ENCODE measurements around the gene TEX2.

Gene TEX2

DNA sequence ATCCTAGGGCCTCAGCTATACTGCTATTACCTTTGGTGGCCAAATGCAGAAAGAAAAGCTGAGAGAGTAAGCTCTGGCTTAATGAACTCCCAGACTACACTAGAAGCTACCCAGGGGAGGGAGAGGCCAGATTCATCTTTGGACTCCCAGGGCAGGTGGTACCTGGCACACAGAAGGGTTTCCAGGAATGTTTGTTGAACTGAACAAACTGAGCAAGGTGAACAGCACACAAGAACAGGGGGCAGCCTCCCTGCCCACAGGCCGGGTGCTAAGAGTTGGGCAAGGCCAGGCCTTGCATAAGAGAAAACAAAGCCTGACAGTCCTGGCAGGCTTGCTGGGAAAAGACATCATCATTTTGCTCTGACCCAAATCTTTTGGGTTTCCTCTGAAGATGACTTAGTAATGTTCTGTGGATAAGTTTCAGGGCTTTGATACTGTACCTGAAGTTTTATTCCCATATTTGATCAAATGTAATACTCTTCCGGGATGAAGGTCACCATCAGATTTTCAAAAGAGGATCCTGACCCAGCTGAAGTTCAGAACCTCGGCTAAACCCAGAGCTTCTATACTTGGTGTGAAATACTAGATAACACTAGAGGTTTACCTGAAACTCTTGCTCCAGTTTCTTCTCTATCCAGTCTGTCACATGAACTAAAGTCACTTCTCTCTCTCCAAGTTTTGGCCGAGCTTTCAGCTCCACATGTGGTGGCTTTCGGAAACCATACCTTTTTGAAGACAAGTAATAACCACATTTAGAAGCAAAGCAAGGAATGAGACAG, 112.6 kb downstream of the TEX2 start:
- Mint-ChIP-seq H3K4me1 (ENCODE audit: low read depth) (peaks cover 27% of the 10 kb centered on the region), H3K4me3 (no peak overlapping the region), H3K9me3 (ENCODE audit: low read depth) (no peaks in the 10 kb centered on the region), H3K36me3 (peaks cover 17% of the 10 kb centered on the region), H3K27me3 (no peaks in the 10 kb centered on the region), H3K27ac (no peak overlapping the region)

DNA sequence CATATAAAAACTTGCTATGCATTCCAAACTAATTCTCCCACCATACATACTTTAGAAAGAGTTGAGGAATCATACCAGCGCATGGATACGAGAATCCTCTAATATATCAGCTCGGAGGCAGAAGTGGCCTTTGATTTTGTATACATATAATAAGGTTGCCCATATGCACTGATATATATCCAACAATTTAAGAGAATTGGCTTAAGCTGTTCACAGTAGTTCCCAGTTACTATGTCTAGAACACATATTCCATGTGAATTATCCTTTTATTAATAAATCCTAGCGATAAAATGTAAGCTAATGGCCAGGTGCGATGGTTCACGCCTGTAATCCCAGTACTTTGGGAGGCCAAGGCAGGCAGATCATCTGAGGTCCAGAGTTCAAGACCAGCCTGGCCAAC, 113.9 kb downstream of the TEX2 start:
- Mint-ChIP-seq H3K27ac (no peak overlapping the region), H3K4me1 (ENCODE audit: low read depth) (peaks cover 31% of the 10 kb centered on the region), H3K9me3 (ENCODE audit: low read depth) (no peaks in the 10 kb centered on the region), H3K36me3 (peaks cover 17% of the 10 kb centered on the region), H3K27me3 (no peaks in the 10 kb centered on the region), H3K4me3 (no peak overlapping the region)

DNA sequence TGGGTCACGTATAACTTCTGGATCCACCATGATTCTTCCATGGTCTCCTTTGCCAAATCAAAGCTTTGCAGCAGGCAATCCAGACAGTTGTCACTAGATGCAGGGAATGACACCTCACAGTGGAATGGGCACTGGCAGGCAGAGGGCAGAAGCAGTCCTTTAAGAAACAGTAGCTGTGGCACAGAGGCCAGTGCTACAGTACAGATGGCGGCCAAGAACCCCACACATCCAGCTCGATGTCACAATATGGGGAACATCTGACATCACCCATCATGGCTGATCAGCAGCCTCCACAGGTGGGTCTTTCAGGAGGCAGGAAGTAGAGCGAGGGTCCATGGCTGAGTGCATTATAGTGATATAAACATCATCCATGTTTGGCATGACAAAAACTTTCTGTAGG, 114.4 kb downstream of the TEX2 start:
- Mint-ChIP-seq H3K4me1 (ENCODE audit: low read depth) (peaks cover 31% of the 10 kb centered on the region), H3K9me3 (ENCODE audit: low read depth) (no peaks in the 10 kb centered on the region), H3K4me3 (no peak overlapping the region), H3K27me3 (no peaks in the 10 kb centered on the region), H3K27ac (no peak overlapping the region), H3K36me3 (peaks cover 17% of the 10 kb centered on the region)

DNA sequence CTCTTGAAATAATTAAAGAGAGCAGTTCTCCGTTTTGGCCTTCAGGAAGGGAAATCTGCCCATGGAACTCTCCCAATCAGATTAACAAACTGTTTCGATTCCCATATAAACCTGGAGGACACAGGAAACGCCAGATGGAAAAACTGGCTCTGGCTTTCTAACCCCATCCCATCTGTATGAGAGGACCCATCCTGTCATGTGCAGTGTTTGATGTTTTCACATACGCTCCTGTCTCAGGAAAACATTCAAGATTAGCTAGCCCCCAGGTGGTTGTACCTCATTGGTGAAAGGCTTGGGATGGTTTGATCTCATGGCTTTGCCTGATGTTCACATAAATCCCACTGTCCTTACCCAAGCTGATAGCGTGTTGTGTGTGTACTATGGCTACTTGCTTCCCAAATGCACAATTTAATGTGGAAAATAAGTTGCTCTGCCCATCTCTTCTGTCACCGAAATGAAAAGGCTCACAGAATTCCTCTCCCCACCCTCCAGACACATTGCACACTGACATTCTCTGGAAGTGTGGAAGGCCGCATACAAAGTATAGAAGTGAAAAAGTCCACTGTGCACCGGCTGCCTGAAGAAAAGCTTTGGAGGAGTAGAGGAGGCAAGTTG, 114.9 kb downstream of the TEX2 start:
- Mint-ChIP-seq H3K27ac (no peak overlapping the region), H3K4me3 (no peak overlapping the region), H3K36me3 (peaks cover 17% of the 10 kb centered on the region), H3K9me3 (ENCODE audit: low read depth) (no peaks in the 10 kb centered on the region), H3K27me3 (no peaks in the 10 kb centered on the region), H3K4me1 (ENCODE audit: low read depth) (peaks cover 31% of the 10 kb centered on the region)

DNA sequence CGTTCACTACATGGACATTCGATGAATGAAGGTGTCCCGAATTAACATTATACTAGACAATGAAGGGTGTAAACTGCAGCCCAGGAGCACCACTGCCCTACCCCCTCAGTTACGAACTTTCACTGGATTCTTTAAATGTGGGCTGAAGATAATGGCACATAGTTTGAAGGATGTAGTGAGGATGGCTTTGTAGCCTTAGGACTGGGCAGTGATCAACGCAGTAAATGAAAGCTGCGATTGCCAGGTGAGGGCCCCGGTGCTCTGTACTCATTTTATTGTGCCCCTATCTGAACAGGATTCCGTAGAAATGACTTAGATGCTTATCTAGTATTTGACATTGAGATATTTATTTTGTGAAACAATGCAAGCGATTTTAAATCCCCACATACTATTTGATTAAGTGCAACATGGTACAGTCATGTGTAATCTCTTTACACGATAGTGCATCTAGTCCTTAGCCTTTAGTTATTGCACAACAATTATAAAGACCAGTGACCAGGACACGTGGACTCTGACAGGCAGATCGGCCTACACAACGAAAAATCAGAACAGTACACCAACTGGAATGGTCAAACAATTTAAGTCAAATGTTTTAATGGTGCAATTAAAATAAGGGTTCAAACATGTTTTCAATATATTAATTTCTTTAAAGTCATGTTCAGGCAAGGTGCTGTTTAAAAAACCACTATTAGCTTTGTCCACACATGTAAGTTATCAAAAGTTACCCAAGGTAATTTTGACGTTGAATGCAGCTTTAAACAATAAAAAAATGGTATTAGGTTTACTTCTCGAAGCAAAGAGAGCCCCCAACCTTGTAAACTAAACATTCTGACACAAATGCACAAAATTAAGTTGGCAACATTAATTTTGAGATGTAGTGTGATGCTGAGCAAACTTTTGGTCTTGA, 115.7 kb downstream of the TEX2 start:
- no peaks in the 10 kb centered on the region for H3K9me3 Mint-ChIP-seq (ENCODE audit: low read depth)
- H3K36me3 Mint-ChIP-seq: peaks cover 17% of the 10 kb centered on the region
- no peak overlapping the region for H3K4me3 Mint-ChIP-seq
- H3K27me3 Mint-ChIP-seq: no peaks in the 10 kb centered on the region
- H3K4me1 Mint-ChIP-seq (ENCODE audit: low read depth): peaks cover 31% of the 10 kb centered on the region
- no peak overlapping the region for H3K27ac Mint-ChIP-seq

DNA sequence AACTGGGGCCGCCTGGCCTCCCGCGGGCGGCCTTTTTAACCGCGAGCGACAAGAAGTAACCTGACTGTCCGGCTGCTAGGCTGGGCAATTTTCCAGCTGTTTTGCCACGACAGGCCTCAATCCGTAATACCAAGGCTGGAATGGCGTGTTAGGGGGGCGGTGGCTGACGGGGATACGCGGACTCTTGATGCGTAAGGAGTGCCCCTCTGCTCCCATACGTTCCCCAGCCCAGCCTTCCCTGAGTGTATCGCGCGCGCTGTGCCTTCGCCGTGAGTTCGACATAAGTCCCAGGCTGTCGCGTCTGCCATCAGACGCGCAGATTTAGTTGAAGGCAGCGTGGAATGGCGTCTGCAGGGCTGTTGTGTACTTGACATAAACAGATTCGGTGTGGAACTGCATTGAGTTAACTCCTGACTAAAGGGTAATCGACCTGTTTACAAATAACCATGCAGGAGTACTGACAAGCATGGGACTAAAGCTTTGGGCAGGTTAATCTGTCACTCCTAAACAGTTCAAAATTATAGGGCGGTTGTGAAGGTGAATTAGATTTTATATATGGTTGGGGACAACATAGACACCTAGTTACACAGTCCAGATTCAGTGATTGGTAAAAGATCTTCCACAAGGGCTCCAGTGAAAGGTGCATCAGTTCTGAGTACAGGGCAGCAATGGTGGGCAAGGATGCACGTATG, 116.5 kb downstream of the TEX2 start:
- H3K4me1 Mint-ChIP-seq (ENCODE audit: low read depth): peaks cover 31% of the 10 kb centered on the region
- no peaks in the 10 kb centered on the region for H3K9me3 Mint-ChIP-seq (ENCODE audit: low read depth)
- no peak overlapping the region for H3K4me3 Mint-ChIP-seq
- peaks cover 17% of the 10 kb centered on the region for H3K36me3 Mint-ChIP-seq
- H3K27ac Mint-ChIP-seq: no peak overlapping the region
- H3K27me3 Mint-ChIP-seq: no peaks in the 10 kb centered on the region

DNA sequence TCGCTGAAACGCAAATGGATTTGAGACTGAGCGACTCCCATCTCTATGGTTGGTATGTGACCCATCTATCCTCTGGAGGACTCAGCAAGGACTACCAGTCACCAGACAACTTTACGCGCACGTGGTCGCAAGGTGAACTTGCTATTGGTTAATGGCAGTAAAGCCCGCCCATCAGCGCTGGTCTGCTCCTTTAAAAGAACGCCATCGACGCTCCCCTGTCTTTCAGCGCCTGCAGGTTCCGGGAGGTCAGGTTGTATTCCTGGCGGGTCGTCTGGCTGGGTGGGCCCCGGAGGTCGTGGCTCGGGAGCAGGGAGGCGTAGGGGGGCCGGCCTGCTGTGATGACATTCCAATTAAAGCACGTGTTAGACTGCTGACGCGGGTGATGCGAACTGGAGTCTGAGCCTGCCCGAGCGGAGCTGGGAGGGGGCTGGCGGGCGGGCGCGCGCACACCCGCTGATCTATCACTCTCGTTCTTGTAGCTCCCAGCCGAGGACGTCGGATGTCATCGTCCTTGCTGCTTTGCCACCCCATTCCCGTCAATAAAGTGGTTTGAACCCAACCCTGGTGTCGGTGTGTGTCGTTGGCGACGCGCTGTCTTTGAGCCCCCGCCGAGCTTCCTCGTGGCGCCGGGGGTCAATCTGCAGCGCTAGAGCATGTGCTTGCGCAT, 117.2 kb downstream of the TEX2 start:
- no peaks in the 10 kb centered on the region for H3K9me3 Mint-ChIP-seq (ENCODE audit: low read depth)
- peaks cover 31% of the 10 kb centered on the region for H3K4me1 Mint-ChIP-seq (ENCODE audit: low read depth)
- H3K27ac Mint-ChIP-seq: no peak overlapping the region
- H3K27me3 Mint-ChIP-seq: no peaks in the 10 kb centered on the region
- H3K36me3 Mint-ChIP-seq: peaks cover 17% of the 10 kb centered on the region
- no peak overlapping the region for H3K4me3 Mint-ChIP-seq

DNA sequence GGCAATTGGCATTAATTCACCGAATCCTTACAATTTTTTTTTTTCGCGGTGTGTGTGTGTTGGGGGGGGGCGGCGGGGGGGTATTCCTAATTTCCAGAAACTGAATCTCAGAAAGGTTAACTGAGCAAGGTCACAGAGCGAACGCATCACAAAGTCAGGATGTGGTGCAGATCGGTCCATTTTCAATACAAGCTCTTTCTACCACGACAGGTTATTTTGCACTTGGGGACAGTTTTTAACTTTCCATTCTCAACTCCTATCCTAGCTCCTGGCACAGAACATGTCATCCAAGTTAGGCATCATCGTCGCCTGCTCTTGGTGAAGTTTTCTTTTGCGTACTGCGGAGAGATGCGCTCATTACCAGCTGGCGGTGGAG, 117.7 kb downstream of the TEX2 start:
- Mint-ChIP-seq H3K36me3 (peaks cover 17% of the 10 kb centered on the region), H3K27ac (no peak overlapping the region), H3K4me1 (ENCODE audit: low read depth) (peaks cover 31% of the 10 kb centered on the region), H3K9me3 (ENCODE audit: low read depth) (no peaks in the 10 kb centered on the region), H3K27me3 (no peaks in the 10 kb centered on the region), H3K4me3 (no peak overlapping the region)

DNA sequence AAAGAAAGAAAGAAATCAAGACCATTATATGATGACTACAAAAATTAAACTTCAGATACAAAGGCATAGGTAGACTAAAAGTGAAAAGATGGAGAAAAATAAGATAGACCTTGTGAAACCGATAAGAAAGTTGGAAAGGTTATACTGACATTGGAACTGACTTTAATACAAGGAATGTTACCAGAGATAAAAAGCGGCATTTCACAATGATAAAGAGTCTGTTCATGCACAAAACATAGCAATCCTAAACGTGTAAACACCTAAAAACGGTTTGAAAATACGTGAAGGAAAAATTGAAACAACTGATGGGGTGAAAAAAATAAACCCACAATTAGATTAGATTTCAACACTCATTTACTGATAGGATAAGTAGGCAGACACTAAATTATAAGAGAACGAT, 123.5 kb downstream of the TEX2 start:
- Mint-ChIP-seq H3K27me3 (no peaks in the 10 kb centered on the region), H3K36me3 (no peaks in the 10 kb centered on the region), H3K9me3 (ENCODE audit: low read depth) (no peaks in the 10 kb centered on the region), H3K27ac (no peak overlapping the region), H3K4me1 (ENCODE audit: low read depth) (no peaks in the 10 kb centered on the region), H3K4me3 (no peak overlapping the region)

DNA sequence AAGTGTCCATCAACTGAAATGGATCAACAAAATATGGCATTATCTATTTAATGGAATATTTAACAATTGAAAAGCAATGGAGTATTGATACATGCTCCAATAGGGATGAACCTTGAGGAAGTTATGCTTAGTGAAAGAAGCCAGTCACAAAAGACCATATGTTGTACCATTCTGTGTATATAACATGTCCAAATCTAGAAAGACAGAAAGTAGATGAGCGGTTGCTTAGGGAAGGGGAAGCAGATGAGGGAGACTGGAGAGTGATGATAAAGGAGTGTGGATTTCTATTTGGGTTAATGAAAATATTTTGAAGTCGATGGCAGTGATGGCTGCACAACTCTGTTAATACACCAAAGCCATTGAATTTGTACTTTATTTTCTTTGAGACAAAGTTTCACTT, 124.6 kb downstream of the TEX2 start:
- Mint-ChIP-seq H3K36me3 (no peaks in the 10 kb centered on the region), H3K9me3 (ENCODE audit: low read depth) (no peaks in the 10 kb centered on the region), H3K27me3 (no peaks in the 10 kb centered on the region), H3K27ac (no peak overlapping the region), H3K4me3 (no peak overlapping the region), H3K4me1 (ENCODE audit: low read depth) (peaks cover 3% of the 10 kb centered on the region)

DNA sequence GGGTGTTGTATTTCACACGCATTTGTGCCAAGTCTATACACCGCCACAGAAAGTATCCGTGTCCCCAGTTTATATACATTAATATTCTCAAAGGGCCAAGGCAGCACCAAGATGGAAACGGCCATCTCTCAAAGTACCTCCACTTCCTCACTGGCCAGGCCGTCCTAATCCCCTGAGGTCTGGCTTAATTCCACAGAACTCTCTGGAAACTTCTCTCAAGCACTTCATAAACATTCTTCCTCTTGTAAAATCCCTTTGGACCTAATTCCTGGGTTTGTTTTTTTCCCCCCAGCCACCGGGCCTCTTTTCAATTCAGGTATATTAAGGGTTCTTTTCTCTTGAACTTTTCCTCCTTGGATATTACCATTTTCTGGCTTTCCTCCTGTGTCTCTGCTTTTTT, 128.1 kb downstream of the TEX2 start:
- Mint-ChIP-seq H3K4me1 (ENCODE audit: low read depth) (peaks cover 17% of the 10 kb centered on the region), H3K27ac (no peak overlapping the region), H3K36me3 (no peaks in the 10 kb centered on the region), H3K27me3 (no peaks in the 10 kb centered on the region), H3K4me3 (no peak overlapping the region), H3K9me3 (ENCODE audit: low read depth) (no peaks in the 10 kb centered on the region)

DNA sequence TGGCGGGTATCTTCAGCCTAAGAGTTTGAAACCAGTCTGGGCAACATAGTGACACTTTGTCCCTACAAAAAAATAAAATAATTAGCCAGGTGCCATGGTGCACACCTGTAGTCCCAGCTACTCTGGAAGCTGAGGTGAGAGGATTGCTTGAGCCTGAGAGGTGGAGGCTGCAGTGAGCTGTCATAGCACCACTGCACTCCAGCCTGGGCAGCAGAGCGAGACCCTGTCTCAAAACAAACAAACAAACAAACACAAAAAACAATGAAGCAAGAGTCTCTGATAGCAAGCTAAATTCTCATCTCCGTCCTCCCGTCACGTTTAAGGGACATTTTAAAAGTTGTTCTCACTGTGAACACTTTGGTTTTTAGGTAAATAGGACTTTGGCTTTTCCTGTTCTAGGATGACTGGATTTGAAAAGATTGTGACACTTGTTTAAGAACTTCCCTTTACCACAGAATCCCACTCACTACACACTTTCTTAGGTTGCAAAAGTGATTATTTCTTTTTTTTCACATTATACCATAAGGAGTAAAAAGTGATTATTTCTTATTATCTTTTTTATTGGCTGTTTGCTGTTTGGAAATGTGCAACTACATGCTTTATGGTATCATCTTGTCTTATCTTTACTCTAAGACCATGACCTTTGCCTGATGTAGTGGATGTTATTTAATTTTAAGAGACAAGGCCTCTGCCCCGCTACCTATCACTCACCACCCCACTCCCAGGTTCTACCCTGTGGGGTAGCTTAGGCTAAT, 128.7 kb downstream of the TEX2 start:
- H3K4me3 Mint-ChIP-seq: no peak overlapping the region
- H3K27ac Mint-ChIP-seq: no peak overlapping the region
- no peaks in the 10 kb centered on the region for H3K36me3 Mint-ChIP-seq
- no peaks in the 10 kb centered on the region for H3K27me3 Mint-ChIP-seq
- no peaks in the 10 kb centered on the region for H3K9me3 Mint-ChIP-seq (ENCODE audit: low read depth)
- peaks cover 17% of the 10 kb centered on the region for H3K4me1 Mint-ChIP-seq (ENCODE audit: low read depth)

DNA sequence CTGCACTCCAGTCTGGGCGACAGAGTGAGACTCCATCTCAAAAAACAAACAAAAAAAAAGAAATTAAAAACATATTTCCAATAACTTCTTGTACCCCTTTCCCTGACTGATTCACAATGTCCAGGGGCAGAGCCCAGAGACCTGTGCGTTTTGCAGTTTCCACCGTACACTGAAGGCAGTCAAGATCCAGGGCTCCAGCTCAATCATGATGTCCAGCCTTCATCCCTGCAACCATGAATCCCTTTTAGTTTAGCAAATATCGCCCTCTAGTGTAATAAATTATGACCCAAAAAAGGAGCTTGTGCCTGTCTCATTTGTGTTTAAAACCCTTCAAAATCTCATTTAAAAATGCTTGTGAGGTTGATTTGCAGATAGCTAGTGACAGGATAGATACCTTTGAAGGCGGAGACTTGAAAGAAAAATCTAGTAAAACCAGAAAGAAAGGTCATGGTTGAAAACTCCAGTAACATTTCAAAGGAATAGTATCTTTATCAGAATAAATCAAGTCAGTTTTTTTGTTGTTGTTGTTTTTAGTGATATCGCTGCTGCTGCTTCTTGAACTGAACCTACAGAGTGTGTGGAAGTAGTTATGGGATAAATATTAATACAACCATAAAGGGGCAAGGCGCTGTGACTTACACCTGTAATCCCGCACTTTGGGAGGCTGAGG, 129.4 kb downstream of the TEX2 start:
- H3K36me3 Mint-ChIP-seq: no peaks in the 10 kb centered on the region
- H3K27ac Mint-ChIP-seq: no peak overlapping the region
- no peaks in the 10 kb centered on the region for H3K27me3 Mint-ChIP-seq
- peaks cover 22% of the 10 kb centered on the region for H3K4me1 Mint-ChIP-seq (ENCODE audit: low read depth)
- no peak overlapping the region for H3K4me3 Mint-ChIP-seq
- H3K9me3 Mint-ChIP-seq (ENCODE audit: low read depth): no peaks in the 10 kb centered on the region

Data from activated naive CD8-positive, alpha-beta T cell (primary cell).